NT2/D1 (cell line): ENCODE measurements around the gene NOL6.

Experiments
- YY1 ChIP-seq: IDR thresholded peaks from 2 replicates; pipeline ENCODE4 v1.6.1; 2011; ENCODE audit not compliant: insufficient read length, insufficient read depth
- ZNF274 ChIP-seq: IDR thresholded peaks from 2 replicates; pipeline ENCODE4 v1.6.1; 2011; ENCODE audit warnings: mild to moderate bottlenecking, low read depth, low read length

- TF ChIP-seq ZNF274 = no peak
- no peak for TF ChIP-seq YY1
Measured at GRCh38 chr9:33489066-33489465, 15.3 kb upstream of the NOL6 start.
